ENCODE measurements around the gene RAB20. TPM values are rescaled to one million over a fixed set of nuclear protein-coding genes. Genes with fewer than 3 reads are reported as not detected.

RAB20 gene
- total and polyA plus RNA-seq, 4 donors, result 9.8 to 36.9 (median 25.2) TPM

GRCh38 chr13:110610955-110611595 lies 49.6 kb upstream of the RAB20 start:
- Histone ChIP-seq H3K9ac (ENCODE audit: low read depth in 1 of 2, low read length in 2 of 2) (no peak overlapping the region), H3K27ac (ENCODE audit: low read depth in 1 of 2, low read length in 2 of 2) (no peak overlapping the region), H3K36me3 (ENCODE audit: control insufficient read depth in 4 of 4, insufficient read depth in 3 of 4, low read depth in 1 of 4, low read length in 3 of 4) (no peaks in the 10 kb centered on the region), H3K4me3 (ENCODE audit: low read depth in 1 of 3, low read length in 3 of 3) (no peak overlapping the region), H3K9me3 (ENCODE audit: control insufficient read depth in 4 of 4, low read length in 3 of 4) (no peaks in the 10 kb centered on the region), H3K27me3 (ENCODE audit: control insufficient read depth in 4 of 4, insufficient read depth in 4 of 4, low read length in 3 of 4) (no peaks in the 10 kb centered on the region), H3K4me1 (ENCODE audit: control insufficient read depth in 4 of 4, insufficient read depth in 4 of 4, low read length in 3 of 4) (peaks cover 0 to 8% (median 5%) of the 10 kb centered on the region in 4 donors)
- 85% methylated on average over 12 of the region's 12 CpGs for whole genome bisulfite sequencing
- no peak for DNase-seq (ENCODE audit: low spot score)
- no peak for TF ChIP-seq GABPA (IDR thresholded peaks at IDR 0.05 in 1 of 2, conservative IDR thresholded peaks at IDR 0.05 in 1 of 2)
- no peak for TF ChIP-seq CTCF (IDR thresholded peaks at IDR 0.05; ENCODE audit: low read depth, low read length, missing input control)
- no peak for TF ChIP-seq ATF3 (IDR thresholded peaks at IDR 0.05)
- no peak for TF ChIP-seq YY1 (IDR thresholded peaks at IDR 0.05)
- no peak for TF ChIP-seq HNF4G (IDR thresholded peaks at IDR 0.05)
- TF ChIP-seq REST (IDR thresholded peaks at IDR 0.05), result no peak
- no peak for TF ChIP-seq MAX (IDR thresholded peaks at IDR 0.05)
- TF ChIP-seq SP1 (IDR thresholded peaks at IDR 0.05), result no peak
- no peak for TF ChIP-seq RXRA (IDR thresholded peaks at IDR 0.05)
- no peak for TF ChIP-seq FOXA2 (IDR thresholded peaks at IDR 0.05)
- no peak for TF ChIP-seq JUND (IDR thresholded peaks at IDR 0.05)
- no peak for TF ChIP-seq NR2F2 (IDR thresholded peaks at IDR 0.05)
- no peak for TF ChIP-seq EGR1 (IDR thresholded peaks at IDR 0.05; ENCODE audit: low read depth in 2 of 2)
- no peak for TF ChIP-seq ZBTB33 (IDR thresholded peaks at IDR 0.05)
- TF ChIP-seq FOXA1 (IDR thresholded peaks at IDR 0.05), result no peak

Measured in liver (tissue), 9 donors.